SK-N-SH (cell line): Measurements from ENCODE around the gene DNAJB6. TPM values are rescaled to one million over a fixed set of nuclear protein-coding genes. Genes with fewer than 3 reads are reported as not detected.

ENCODE experiments used
- CTCF ChIA-PET: fragments of 300-600, 350-600 bp; formaldehyde crosslinking; extraction: SDS; loops from one replicate; lab custom pipeline; 2021; lab: Yijun Ruan, JAX
- POLR2A ChIA-PET: fragments of 350-600 bp; sonication (Branson Sonifier 250); formaldehyde crosslinking; extraction: SDS; loops from one replicate; lab custom pipeline; 2020; ENCODE audit warnings: antibody characterized with exemption, inconsistent platforms; lab: Yijun Ruan, JAX
- DNase-seq: peaks from one replicate; pipeline ENCODE4 v3.0.0; 2012
- H2AFZ ChIP-seq: fragments of 200-600 bp; sonication (generic); 2 replicates; pipeline ENCODE4 v1.8.1; 2016; ENCODE audit warnings: antibody characterized with exemption, mild to moderate bottlenecking, low read depth
- H3F3A ChIP-seq: fragments of 200-600 bp; sonication (generic); replicated peaks from 2 replicates; pipeline ENCODE3; 2016; ENCODE audit warnings: antibody characterized with exemption, mild to moderate bottlenecking; ENCODE audit not compliant: insufficient read depth
- H3K27ac ChIP-seq, 2 experiments: fragments of 200-500 bp in 1 of 2; fragments of 200-600 bp in 1 of 2; sonication (Bioruptor generic) in 1 of 2; sonication (generic), shearing (Covaris generic) in 1 of 2; 2 replicates each; pipeline versions ENCODE4 v1.5.1 to v1.6.1; 2014 to 2016; ENCODE audit warnings: low read depth in 2 of 2, inconsistent platforms in 1 of 2, low read length in 1 of 2, mild to moderate bottlenecking in 1 of 2, mixed read lengths in 1 of 2
- H3K27me3 ChIP-seq: fragments of 200-600 bp; sonication (generic), shearing (Covaris generic); 2 replicates; pipeline ENCODE4 v1.6.1; 2016; ENCODE audit warnings: mixed run types; ENCODE audit not compliant: insufficient read depth
- H3K36me3 ChIP-seq, 2 experiments: fragments of 200-500 bp in 1 of 2; fragments of 200-600 bp in 1 of 2; sonication (Bioruptor generic) in 1 of 2; sonication (generic) in 1 of 2; replicated peaks in 1 of 2; 2 replicates each; pipeline versions ENCODE3 to v1.5.1; 2014 to 2016; ENCODE audit warnings: low read length in 1 of 2, mild to moderate bottlenecking in 1 of 2; ENCODE audit not compliant: insufficient read depth in 2 of 2, control insufficient read depth in 1 of 2
- H3K4me1 ChIP-seq, 2 experiments: fragments of 200-500 bp in 1 of 2; fragments of 200-600 bp in 1 of 2; sonication (Bioruptor generic) in 1 of 2; sonication (generic), shearing (Covaris generic) in 1 of 2; 2 replicates each; pipeline versions ENCODE4 v1.5.1 to v1.6.1; 2014 to 2016; ENCODE audit warnings: low read depth in 1 of 2, low read length in 1 of 2, mixed run types in 1 of 2; ENCODE audit not compliant: insufficient read depth in 2 of 2, control insufficient read depth in 1 of 2
- H3K4me2 ChIP-seq: fragments of 200-600 bp; sonication (generic), shearing (Covaris generic); 2 replicates; pipeline ENCODE4 v1.6.1; 2017; ENCODE audit warnings: mixed run types
- H3K4me3 ChIP-seq, 2 experiments: fragments of 200-500 bp in 1 of 2; fragments of 200-600 bp in 1 of 2; sonication (Bioruptor generic) in 1 of 2; sonication (generic), shearing (Covaris generic) in 1 of 2; 2 replicates each; pipeline versions ENCODE4 v1.5.1 to v1.8.1; 2014 to 2016; ENCODE audit warnings: low read depth in 2 of 2, inconsistent platforms in 1 of 2, low read length in 1 of 2, mild to moderate bottlenecking in 1 of 2, mixed read lengths in 1 of 2, moderate library complexity in 1 of 2
- H3K79me2 ChIP-seq: fragments of 200-600 bp; sonication (generic); 2 replicates; pipeline ENCODE4 v1.8.1; 2017; ENCODE audit warnings: mild to moderate bottlenecking; ENCODE audit not compliant: insufficient read depth
- H3K9ac ChIP-seq: fragments of 200-600 bp; sonication (generic); 2 replicates; pipeline ENCODE4 v1.6.1; 2017; ENCODE audit warnings: mixed run types
- H3K9me2 ChIP-seq: fragments of 200-600 bp; sonication (generic); 2 replicates; pipeline ENCODE4 v1.6.1; 2017; ENCODE audit warnings: mixed run types
- H3K9me3 ChIP-seq: fragments of 200-600 bp; sonication (generic); 2 replicates; pipeline ENCODE4 v1.6.1; 2017; ENCODE audit warnings: mixed run types, mild to moderate bottlenecking, moderate library complexity
- H4K20me1 ChIP-seq: fragments of 200-600 bp; sonication (generic); 2 replicates; pipeline ENCODE4 v1.6.1; 2017; ENCODE audit warnings: mild to moderate bottlenecking, mixed run types; ENCODE audit not compliant: insufficient read depth
- CHD2 ChIP-seq: fragments of 150-350 bp; IDR thresholded peaks from 2 replicates; pipeline ENCODE4 v1.6.1; 2018; ENCODE audit warnings: low read length; ENCODE audit not compliant: partially characterized antibody
- ELF1 ChIP-seq: IDR thresholded peaks from 2 replicates; pipeline ENCODE4 v1.4.0; 2012
- EP300 ChIP-seq, 2 experiments: IDR thresholded peaks; 2 replicates each; pipeline versions ENCODE4 v1.4.0 to v1.6.1; 2012; ENCODE audit warnings: borderline replicate concordance in 1 of 2, low read depth in 1 of 2, low read length in 1 of 2
- EZH2phosphoT487 ChIP-seq: fragments of 200-600 bp; sonication (generic); IDR thresholded peaks from 2 replicates; pipeline ENCODE4 v1.6.1; 2017; ENCODE audit warnings: low read depth, mixed run types, mild to moderate bottlenecking, antibody characterized with exemption, moderate library complexity, borderline replicate concordance
- FOXM1 ChIP-seq: IDR thresholded peaks from 2 replicates; pipeline ENCODE4 v1.4.0; 2012; ENCODE audit warnings: low read depth, mild to moderate bottlenecking
- GABPA ChIP-seq: IDR thresholded peaks from 2 replicates; pipeline ENCODE4 v1.4.0; 2012; ENCODE audit warnings: low read depth, mild to moderate bottlenecking
- GATA2 ChIP-seq: sonication (generic); formaldehyde crosslinking; IDR thresholded peaks from 2 replicates; pipeline ENCODE4 v1.5.0; 2020; ENCODE audit warnings: mild to moderate bottlenecking, missing genetic modification reagents
- JUND ChIP-seq: IDR thresholded peaks from 2 replicates; pipeline ENCODE4 v1.4.0; 2012
- NRF1 ChIP-seq: IDR thresholded peaks from 2 replicates; pipeline ENCODE4 v1.6.1; 2012; ENCODE audit warnings: low read depth, mild to moderate bottlenecking, low read length
- PBX3 ChIP-seq: IDR thresholded peaks from 2 replicates; pipeline ENCODE4; 2012
- RAD21 ChIP-seq: IDR thresholded peaks from 2 replicates; pipeline ENCODE4 v1.6.1; 2012; ENCODE audit warnings: mild to moderate bottlenecking, low read length
- RCOR1 ChIP-seq: fragments of 150-350 bp; IDR thresholded peaks from 2 replicates; pipeline ENCODE4 v1.6.1; 2017; ENCODE audit warnings: antibody characterized with exemption, low read length
- RFX5 ChIP-seq: IDR thresholded peaks from 2 replicates; pipeline ENCODE4 v1.6.1; 2012; ENCODE audit warnings: mild to moderate bottlenecking, improper control_type of control experiment, low read length
- SMC3 ChIP-seq: IDR thresholded peaks from 2 replicates; pipeline ENCODE4 v1.6.1; 2012; ENCODE audit warnings: low read depth, low read length, improper control_type of control experiment
- TAF1 ChIP-seq: IDR thresholded peaks from 2 replicates; pipeline ENCODE4 v1.6.1; 2012; ENCODE audit warnings: low read depth, mild to moderate bottlenecking, low read length, moderate library complexity, borderline replicate concordance
- TEAD4 ChIP-seq: IDR thresholded peaks from 2 replicates; pipeline ENCODE4 v1.4.0; 2012; ENCODE audit warnings: mild to moderate bottlenecking, borderline replicate concordance; ENCODE audit not compliant: insufficient read depth
- USF2 ChIP-seq: fragments of 150-350 bp; IDR thresholded peaks from 2 replicates; pipeline ENCODE4 v1.6.1; 2017; ENCODE audit warnings: antibody characterized with exemption, low read length, low read depth, borderline replicate concordance
- YY1 ChIP-seq: IDR thresholded peaks from 2 replicates; pipeline ENCODE4 v1.4.0; 2012; ENCODE audit warnings: low read depth, mild to moderate bottlenecking
- WGBS: methylation state at CpG from one replicate; pipeline ENCODE4 v1.1.6; 2017; ENCODE audit warnings: low lambda C conversion rate; 5-methylcytosine and 5-hydroxymethylcytosine counted together
- polyA plus RNA-seq, 3 experiments: library from polyadenylated mRNA; depleted of rRNA; stranded (reverse); fragments of >200 nt; gene quantifications; 2 replicates each; pipeline ENCODE4 v1.2.3, GENCODE V29; 2012
- TF ChIP-seq, protein P1 (sequence below): fragments of 150-350 bp; IDR thresholded peaks from 2 replicates; pipeline ENCODE4 v1.6.1; 2016; ENCODE audit warnings: mild to moderate bottlenecking, low read depth, low read length
- TF ChIP-seq, protein P2 (sequence below): IDR thresholded peaks from 2 replicates; pipeline ENCODE4 v1.4.0; 2012; ENCODE audit warnings: low read depth
- TF ChIP-seq, protein P3 (sequence below): fragments of 200-600 bp; sonication (generic); IDR thresholded peaks from 2 replicates; pipeline ENCODE4 v1.6.1; 2017; ENCODE audit warnings: antibody characterized with exemption, mild to moderate bottlenecking, moderate library complexity
- TF ChIP-seq, protein P4 (sequence below): IDR thresholded peaks from 2 replicates; pipeline ENCODE4 v1.6.1; 2012; ENCODE audit warnings: mild to moderate bottlenecking, low read depth, low read length, moderate library complexity

DNAJB6 gene
- polyA plus RNA-seq, 1 of the 3 experiments (the other 2 are of a cell fraction), result 176 TPM

DNA sequence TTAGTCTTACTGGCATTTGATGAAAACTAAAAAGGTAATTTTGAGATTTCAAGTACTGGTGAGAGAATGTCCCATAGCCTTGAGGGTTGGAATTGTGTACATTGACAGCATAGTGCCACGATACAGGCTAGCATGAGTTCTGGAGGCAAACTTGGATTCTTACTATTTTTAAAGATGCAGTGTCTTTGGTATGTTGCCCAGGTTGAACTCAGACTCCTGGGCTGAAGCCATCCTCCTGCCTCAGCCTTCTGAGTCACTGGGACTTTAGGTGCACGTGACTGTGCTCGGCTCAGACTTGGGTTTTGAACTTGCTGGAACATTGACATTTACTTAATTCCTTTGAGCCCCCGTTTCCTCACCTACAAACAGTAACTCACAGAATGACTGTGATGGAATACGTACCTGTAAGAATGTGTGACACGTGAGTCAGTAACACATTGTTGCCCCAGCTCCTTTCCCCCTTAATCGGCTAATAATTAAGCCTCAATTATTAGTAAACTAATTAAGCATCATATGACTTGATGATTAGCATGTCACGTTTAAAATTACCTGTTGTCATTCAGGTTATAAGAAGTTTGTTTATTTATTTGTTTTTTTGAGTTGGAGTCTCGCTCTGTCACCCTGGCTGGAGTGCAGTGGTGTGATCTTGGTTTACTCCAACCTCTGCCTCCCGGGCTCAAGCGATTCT is 10.6 kb downstream of the DNAJB6 start:
- no peak overlapping the region for H2AFZ ChIP-seq
- 76% methylated on average over 11 of the region's 11 CpGs for WGBS
- H3K9ac ChIP-seq, result no peak overlapping the region
- H3K36me3 ChIP-seq, result peaks cover 0 to 8% of the 10 kb centered on the region in 2 experiments
- CTCF ChIA-PET, result interaction anchor here (0.6 to 7.2 kb wide), 4 partner anchors 9 to 377 kb away, joined by 3 to 36 read pairs (median 4); no protein-coding TSS in a partner anchor
- H3K27ac ChIP-seq, result peak overlapping the region in 1 of 2 experiments; percentile 35; a peak in 2 of 4 replicates
- peaks cover 100% of the 10 kb centered on the region for H3K79me2 ChIP-seq
- no peak overlapping the region for H3K4me3 ChIP-seq
- peak overlapping the region; percentile 17; the same call in 1 of the 2 replicates for H3K4me2 ChIP-seq
- H3F3A ChIP-seq, result peaks cover 15% of the 10 kb centered on the region
- H3K9me2 ChIP-seq, result no peaks in the 10 kb centered on the region
- H3K27me3 ChIP-seq, result no peaks in the 10 kb centered on the region
- H4K20me1 ChIP-seq, result peaks cover 100% of the 10 kb centered on the region
- POLR2A ChIA-PET, result no interaction called here
- no peaks in the 10 kb centered on the region for H3K9me3 ChIP-seq
- peaks cover 6 to 20% of the 10 kb centered on the region in 2 experiments; a peak in 3 of 4 replicates for H3K4me1 ChIP-seq
- DNase-seq, result no peak
- TF ChIP-seq TAF1, result no peak
- no peak for TF ChIP-seq USF2
- no peak for TF ChIP-seq PBX3
- no peak for TF ChIP-seq EP300 (IDR thresholded peaks at IDR 0.05; ENCODE audit: borderline replicate concordance in 1 of 2, low read depth in 1 of 2, low read length in 1 of 2)
- no peak for TF ChIP-seq SMC3
- no peak for TF ChIP-seq YY1
- TF ChIP-seq GATA2 (CRISPR knock-in tag), result no peak
- TF ChIP-seq, protein P1, sequence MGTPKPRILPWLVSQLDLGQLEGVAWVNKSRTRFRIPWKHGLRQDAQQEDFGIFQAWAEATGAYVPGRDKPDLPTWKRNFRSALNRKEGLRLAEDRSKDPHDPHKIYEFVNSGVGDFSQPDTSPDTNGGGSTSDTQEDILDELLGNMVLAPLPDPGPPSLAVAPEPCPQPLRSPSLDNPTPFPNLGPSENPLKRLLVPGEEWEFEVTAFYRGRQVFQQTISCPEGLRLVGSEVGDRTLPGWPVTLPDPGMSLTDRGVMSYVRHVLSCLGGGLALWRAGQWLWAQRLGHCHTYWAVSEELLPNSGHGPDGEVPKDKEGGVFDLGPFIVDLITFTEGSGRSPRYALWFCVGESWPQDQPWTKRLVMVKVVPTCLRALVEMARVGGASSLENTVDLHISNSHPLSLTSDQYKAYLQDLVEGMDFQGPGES, result no peak
- no peak for TF ChIP-seq RFX5
- TF ChIP-seq FOXM1, result no peak
- TF ChIP-seq GABPA, result no peak
- TF ChIP-seq RAD21, result no peak
- TF ChIP-seq RCOR1, result no peak
- TF ChIP-seq NRF1, result no peak
- TF ChIP-seq, protein P2, sequence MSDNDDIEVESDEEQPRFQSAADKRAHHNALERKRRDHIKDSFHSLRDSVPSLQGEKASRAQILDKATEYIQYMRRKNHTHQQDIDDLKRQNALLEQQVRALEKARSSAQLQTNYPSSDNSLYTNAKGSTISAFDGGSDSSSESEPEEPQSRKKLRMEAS, result peak; percentile 78
- TF ChIP-seq EZH2phosphoT487, result no peak
- TF ChIP-seq JUND, result peak; percentile 52; the same call in 1 of the 2 replicates
- no peak for TF ChIP-seq CHD2
- no peak for TF ChIP-seq TEAD4
- TF ChIP-seq, protein P3, sequence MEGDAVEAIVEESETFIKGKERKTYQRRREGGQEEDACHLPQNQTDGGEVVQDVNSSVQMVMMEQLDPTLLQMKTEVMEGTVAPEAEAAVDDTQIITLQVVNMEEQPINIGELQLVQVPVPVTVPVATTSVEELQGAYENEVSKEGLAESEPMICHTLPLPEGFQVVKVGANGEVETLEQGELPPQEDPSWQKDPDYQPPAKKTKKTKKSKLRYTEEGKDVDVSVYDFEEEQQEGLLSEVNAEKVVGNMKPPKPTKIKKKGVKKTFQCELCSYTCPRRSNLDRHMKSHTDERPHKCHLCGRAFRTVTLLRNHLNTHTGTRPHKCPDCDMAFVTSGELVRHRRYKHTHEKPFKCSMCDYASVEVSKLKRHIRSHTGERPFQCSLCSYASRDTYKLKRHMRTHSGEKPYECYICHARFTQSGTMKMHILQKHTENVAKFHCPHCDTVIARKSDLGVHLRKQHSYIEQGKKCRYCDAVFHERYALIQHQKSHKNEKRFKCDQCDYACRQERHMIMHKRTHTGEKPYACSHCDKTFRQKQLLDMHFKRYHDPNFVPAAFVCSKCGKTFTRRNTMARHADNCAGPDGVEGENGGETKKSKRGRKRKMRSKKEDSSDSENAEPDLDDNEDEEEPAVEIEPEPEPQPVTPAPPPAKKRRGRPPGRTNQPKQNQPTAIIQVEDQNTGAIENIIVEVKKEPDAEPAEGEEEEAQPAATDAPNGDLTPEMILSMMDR, result no peak
- TF ChIP-seq ELF1, result no peak
- TF ChIP-seq, protein P4, sequence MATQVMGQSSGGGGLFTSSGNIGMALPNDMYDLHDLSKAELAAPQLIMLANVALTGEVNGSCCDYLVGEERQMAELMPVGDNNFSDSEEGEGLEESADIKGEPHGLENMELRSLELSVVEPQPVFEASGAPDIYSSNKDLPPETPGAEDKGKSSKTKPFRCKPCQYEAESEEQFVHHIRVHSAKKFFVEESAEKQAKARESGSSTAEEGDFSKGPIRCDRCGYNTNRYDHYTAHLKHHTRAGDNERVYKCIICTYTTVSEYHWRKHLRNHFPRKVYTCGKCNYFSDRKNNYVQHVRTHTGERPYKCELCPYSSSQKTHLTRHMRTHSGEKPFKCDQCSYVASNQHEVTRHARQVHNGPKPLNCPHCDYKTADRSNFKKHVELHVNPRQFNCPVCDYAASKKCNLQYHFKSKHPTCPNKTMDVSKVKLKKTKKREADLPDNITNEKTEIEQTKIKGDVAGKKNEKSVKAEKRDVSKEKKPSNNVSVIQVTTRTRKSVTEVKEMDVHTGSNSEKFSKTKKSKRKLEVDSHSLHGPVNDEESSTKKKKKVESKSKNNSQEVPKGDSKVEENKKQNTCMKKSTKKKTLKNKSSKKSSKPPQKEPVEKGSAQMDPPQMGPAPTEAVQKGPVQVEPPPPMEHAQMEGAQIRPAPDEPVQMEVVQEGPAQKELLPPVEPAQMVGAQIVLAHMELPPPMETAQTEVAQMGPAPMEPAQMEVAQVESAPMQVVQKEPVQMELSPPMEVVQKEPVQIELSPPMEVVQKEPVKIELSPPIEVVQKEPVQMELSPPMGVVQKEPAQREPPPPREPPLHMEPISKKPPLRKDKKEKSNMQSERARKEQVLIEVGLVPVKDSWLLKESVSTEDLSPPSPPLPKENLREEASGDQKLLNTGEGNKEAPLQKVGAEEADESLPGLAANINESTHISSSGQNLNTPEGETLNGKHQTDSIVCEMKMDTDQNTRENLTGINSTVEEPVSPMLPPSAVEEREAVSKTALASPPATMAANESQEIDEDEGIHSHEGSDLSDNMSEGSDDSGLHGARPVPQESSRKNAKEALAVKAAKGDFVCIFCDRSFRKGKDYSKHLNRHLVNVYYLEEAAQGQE, result no peak
